Activated naive CD8-positive, alpha-beta T cell treated with anti-CD3 and anti-CD28 coated beads, Interleukin-2, amount 50 U/mL, for 24 hours (primary cell): ENCODE data around the gene CPA5.
"Not testable (repeated sequence)": the region's sequence is repeated elsewhere in the genome, so short reads cannot be mapped to it uniquely, and the experiment has no call there.

ENCODE experiments used
- ATAC-seq: fragments of 150-1000 bp; cut with Tn5 transposase; one replicate; pipeline ENCODE4 v1.10.0; 2021
- DNase-seq: peaks from one replicate; pipeline ENCODE4 v3.0.0; 2021
- H3K27ac Mint-ChIP-seq: one replicate; pipeline ENCODE4 v1.8.0; 2021; ENCODE audit warnings: mild to moderate bottlenecking, mixed read lengths
- H3K27me3 Mint-ChIP-seq: one replicate; pipeline ENCODE4 v1.8.0; 2021; ENCODE audit warnings: mixed read lengths
- H3K36me3 Mint-ChIP-seq: one replicate; pipeline ENCODE4 v1.8.0; 2021; ENCODE audit warnings: low read depth, mixed read lengths
- H3K4me1 Mint-ChIP-seq: one replicate; pipeline ENCODE4 v1.8.0; 2021; ENCODE audit warnings: mixed read lengths
- H3K4me3 Mint-ChIP-seq: one replicate; pipeline ENCODE4 v1.8.0; 2021; ENCODE audit warnings: mild to moderate bottlenecking, moderate library complexity, mixed read lengths
- H3K9me3 Mint-ChIP-seq: one replicate; pipeline ENCODE4 v1.8.0; 2021; ENCODE audit warnings: mixed read lengths

CPA5 gene

DNA sequence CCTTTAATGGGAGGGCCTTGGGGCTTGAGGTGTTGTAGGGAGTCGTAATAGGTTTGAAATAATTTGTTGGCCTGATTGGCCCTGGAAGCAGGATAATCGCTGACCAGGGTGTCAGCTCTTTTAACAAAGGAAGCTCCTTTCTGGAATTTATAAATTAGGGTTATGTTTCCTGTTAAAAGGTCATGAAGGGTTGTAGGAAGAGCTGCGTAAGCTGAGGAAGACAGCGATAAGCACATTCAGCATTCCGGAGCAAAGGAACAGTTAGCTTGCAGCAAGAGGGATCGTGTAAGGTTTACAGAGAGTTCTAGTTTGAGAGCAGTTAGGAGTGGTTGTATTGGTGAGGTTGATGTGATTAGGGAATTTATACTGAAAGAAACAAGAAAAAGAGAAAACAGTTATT is 30.3 kb upstream of the CPA5 start:
- H3K4me3 Mint-ChIP-seq, result no peak overlapping the region
- no peak overlapping the region for H3K27ac Mint-ChIP-seq
- ATAC-seq (no peak), DNase-seq (no peak)
- H3K4me1 Mint-ChIP-seq, result no peaks in the 10 kb centered on the region
- H3K9me3 Mint-ChIP-seq, result no peaks in the 10 kb centered on the region
- peaks cover 2% of the 10 kb centered on the region for H3K27me3 Mint-ChIP-seq
- no peaks in the 10 kb centered on the region for H3K36me3 Mint-ChIP-seq

DNA sequence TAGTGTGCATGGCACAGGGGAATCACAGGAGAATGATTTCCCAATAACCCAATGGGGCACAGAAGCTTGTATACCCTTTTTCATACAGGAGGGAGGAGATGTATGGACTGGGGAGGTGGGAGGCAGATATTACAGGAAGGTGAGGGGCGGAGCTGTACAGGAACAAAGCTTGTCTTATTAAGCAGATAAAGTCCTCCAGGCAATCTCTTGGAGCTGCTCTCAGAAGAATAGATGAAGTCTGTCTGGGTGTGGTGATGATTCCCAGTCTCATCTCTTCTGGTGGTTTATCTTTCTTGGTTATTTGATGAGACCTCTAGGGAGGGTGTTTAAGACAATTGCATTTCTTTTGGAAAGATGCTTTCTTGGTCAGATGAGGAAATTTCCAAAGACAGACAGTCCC is 25.1 kb upstream of the CPA5 start:
- Mint-ChIP-seq H3K27ac (no peak overlapping the region), H3K4me3 (no peak overlapping the region), H3K27me3 (peaks cover 2% of the 10 kb centered on the region), H3K4me1 (no peaks in the 10 kb centered on the region), H3K9me3 (no peaks in the 10 kb centered on the region), H3K36me3 (no peaks in the 10 kb centered on the region)
- ATAC-seq, result no peak
- DNase-seq, result no peak

DNA sequence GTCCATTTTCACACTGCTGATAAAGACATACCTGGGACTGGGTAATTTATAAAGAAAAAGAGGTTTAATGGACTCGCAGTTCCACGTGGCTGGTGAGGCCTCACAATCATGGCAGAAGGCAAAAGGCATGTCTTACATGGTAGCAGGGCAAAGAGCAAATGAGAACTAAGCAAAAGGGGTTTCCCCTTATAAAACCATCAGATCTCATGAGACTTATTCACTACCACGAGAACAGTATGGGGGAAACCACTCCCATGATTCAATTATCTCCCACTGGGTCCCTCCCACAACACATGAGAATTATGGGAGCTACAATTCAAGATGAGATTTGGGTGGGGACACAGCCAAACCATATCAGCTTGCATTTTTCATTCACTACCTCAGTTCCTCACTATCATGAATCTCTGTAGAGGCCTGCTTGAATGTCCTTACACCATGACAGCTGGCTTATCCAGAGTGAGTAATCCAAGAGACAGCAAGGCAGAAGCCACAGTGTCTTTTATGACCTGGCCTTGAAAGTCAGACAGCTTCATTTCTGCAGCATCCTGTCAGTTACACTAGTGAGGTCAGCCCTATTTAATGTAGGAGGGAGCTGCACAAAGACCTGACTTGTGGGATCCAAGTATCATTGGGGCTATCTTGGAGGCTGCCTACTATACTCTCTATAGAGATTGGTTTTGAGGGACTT is 22.9 kb upstream of the CPA5 start:
- DNase-seq, ATAC-seq: not testable (repeated sequence)

DNA sequence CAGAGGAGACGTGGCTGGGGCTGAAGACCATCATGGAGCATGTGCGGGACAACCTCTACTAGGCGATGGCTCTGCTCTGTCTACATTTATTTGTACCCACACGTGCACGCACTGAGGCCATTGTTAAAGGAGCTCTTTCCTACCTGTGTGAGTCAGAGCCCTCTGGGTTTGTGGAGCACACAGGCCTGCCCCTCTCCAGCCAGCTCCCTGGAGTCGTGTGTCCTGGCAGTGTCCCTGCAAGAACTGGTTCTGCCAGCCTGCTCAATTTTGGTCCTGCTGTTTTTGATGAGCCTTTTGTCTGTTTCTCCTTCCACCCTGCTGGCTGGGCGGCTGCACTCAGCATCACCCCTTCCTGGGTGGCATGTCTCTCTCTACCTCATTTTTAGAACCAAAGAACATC is 22.0 kb upstream of the CPA5 start:
- H3K4me1 Mint-ChIP-seq, result no peaks in the 10 kb centered on the region
- H3K27me3 Mint-ChIP-seq, result peaks cover 1% of the 10 kb centered on the region
- ATAC-seq (no peak), DNase-seq (no peak)
- H3K4me3 Mint-ChIP-seq, result no peak overlapping the region
- no peak overlapping the region for H3K27ac Mint-ChIP-seq
- no peaks in the 10 kb centered on the region for H3K36me3 Mint-ChIP-seq
- H3K9me3 Mint-ChIP-seq, result no peaks in the 10 kb centered on the region

More for the DNA sequence above, 22.9 kb upstream of the CPA5 start:
- H3K27ac Mint-ChIP-seq, H3K4me1 Mint-ChIP-seq, H3K9me3 Mint-ChIP-seq, H3K36me3 Mint-ChIP-seq, H3K4me3 Mint-ChIP-seq, H3K27me3 Mint-ChIP-seq: not testable (repeated sequence)

DNA sequence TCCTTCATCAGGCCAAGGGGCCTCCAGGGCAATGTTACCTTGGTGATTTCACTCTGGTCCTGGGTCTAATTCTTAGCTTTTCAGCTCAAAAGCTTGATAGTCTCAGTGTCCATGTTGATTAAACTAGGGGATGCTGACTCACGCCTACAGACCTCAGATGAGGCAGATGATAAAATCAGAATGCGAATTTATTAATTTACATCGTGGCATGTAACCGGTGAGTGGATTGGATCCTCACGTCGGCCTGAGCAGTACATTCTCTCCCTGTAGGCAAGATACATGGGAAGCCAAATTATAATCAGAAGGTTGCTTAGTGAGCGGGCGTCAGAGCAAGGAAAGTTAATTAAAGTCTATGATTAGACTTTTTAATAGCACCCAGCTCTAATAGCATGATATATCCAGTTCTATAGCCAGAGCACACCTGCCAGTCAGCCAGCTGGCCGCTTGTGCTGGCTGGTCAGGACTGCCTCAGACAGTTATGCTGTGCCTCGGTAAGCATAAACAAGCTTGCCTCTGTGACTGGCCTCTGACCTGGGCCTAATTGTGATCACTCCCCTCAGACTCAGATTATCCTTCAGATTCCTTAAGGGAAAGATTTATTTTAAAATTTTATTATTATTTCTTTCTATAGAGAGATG is 20.2 kb upstream of the CPA5 start:
- Mint-ChIP-seq H3K27me3 (no peaks in the 10 kb centered on the region), H3K36me3 (no peaks in the 10 kb centered on the region), H3K9me3 (no peaks in the 10 kb centered on the region), H3K4me1 (no peaks in the 10 kb centered on the region), H3K27ac (no peak overlapping the region), H3K4me3 (no peak overlapping the region)
- no peak for DNase-seq
- ATAC-seq, result no peak

DNA sequence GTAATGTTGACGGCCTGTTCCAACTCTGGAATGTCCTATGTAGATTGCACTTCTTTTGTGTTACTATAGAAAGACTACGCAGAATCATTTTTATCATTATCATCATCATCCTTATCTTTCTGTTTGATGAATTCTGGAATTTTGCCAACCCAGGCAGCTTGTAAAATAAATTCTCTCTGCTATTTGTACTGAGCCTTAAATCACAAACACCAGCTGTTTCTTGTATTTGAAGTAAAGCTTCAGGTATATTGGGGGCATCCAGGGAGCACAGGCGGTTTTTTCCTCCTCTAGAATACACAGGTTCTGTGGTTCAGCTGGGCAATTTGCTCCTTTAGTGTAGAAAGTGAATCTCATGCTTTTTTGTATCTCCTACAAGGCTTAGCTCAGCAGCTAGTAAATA is 14.9 kb upstream of the CPA5 start:
- no peaks in the 10 kb centered on the region for H3K4me1 Mint-ChIP-seq

DNA sequence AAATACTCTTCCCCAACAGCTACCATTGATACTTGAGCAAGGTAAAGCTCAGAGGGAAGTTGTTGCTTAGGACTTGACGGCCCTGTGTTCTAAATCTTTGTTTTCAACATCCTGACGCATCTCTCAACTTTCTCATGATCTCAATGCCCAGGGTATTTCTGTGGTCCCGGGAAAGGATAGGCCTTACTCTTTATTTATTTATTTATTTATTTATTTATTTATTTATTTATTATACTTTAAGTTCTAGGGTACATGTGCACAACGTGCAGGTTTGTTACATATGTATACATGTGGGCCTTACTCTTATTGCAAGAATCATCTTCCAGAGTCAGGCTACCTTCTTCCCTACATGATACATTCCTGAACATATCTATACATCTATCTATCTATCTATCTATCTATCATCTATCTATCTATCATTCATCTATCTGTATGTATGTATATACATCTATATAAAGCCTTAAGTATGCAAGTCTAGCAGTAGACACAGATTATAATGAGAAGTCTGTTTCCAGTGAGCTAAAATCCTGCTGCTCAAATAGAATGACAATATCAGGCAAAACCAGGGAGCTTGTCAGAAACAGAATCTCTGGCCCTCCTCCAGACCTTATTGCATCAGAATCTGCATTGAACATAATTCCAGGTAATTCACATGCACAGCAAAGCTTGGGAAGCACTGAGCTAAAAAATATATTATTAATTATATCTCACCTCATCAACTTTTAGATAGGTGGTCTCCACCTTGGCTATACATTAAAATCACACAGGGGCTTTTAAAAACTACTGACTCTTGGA is 12.2 kb upstream of the CPA5 start:
- H3K27me3 Mint-ChIP-seq, result no peaks in the 10 kb centered on the region
- H3K4me1 Mint-ChIP-seq, result no peaks in the 10 kb centered on the region
- no peaks in the 10 kb centered on the region for H3K9me3 Mint-ChIP-seq
- no peak overlapping the region for H3K27ac Mint-ChIP-seq
- ATAC-seq, result no peak
- no peak overlapping the region for H3K4me3 Mint-ChIP-seq
- H3K36me3 Mint-ChIP-seq, result no peaks in the 10 kb centered on the region
- no peak for DNase-seq

More for the DNA sequence above, 14.9 kb upstream of the CPA5 start:
- H3K27ac Mint-ChIP-seq, result no peak overlapping the region
- no peaks in the 10 kb centered on the region for H3K9me3 Mint-ChIP-seq
- DNase-seq, result no peak
- H3K36me3 Mint-ChIP-seq, result no peaks in the 10 kb centered on the region
- no peak overlapping the region for H3K4me3 Mint-ChIP-seq
- no peak for ATAC-seq
- no peaks in the 10 kb centered on the region for H3K27me3 Mint-ChIP-seq

DNA sequence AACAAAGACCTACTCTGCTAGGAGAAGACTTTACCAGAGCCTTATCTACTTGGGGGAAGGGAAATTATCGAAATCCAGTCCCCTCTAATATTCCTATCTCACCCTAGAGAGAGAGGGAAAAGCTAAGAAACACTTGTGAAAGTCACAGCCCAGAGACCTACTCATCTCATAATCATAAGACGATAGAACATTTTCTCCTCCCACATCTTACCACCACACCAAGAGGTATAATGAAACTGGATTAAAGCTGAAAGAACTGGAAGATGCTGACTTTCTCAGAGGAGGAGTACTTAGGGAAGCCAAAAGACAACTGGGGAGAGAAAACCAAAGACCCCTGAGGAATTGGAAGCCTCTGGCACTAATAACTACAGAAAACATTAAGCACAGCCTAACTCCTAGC is 10.8 kb upstream of the CPA5 start:
- Mint-ChIP-seq H3K27ac (no peak overlapping the region), H3K4me3 (no peak overlapping the region), H3K4me1 (no peaks in the 10 kb centered on the region), H3K27me3 (no peaks in the 10 kb centered on the region), H3K9me3 (no peaks in the 10 kb centered on the region), H3K36me3 (no peaks in the 10 kb centered on the region)
- no peak for DNase-seq
- ATAC-seq, result no peak

DNA sequence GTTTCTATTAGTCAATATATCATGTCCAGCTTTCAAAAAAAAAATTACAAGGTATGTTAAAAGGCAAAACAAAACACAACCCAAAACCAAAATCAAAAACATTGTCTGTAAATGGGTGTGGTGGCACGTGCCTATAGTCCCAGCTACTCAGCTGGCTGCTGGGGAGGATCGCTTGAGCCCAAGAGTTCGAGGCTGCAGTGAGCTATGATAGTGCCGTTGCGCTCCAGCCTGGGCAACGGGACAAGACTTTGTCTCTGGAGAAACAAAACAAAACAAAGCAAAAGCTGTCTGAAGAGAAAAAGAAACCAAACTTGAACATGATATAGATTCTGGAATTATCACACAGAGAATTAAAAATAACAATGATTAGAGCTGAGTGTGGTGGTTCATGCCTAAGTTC is 10.3 kb upstream of the CPA5 start:
- no peaks in the 10 kb centered on the region for H3K27me3 Mint-ChIP-seq
- no peak overlapping the region for H3K27ac Mint-ChIP-seq
- no peaks in the 10 kb centered on the region for H3K9me3 Mint-ChIP-seq
- H3K4me3 Mint-ChIP-seq, result no peak overlapping the region
- ATAC-seq (no peak), DNase-seq (no peak)
- no peaks in the 10 kb centered on the region for H3K4me1 Mint-ChIP-seq
- no peaks in the 10 kb centered on the region for H3K36me3 Mint-ChIP-seq

DNA sequence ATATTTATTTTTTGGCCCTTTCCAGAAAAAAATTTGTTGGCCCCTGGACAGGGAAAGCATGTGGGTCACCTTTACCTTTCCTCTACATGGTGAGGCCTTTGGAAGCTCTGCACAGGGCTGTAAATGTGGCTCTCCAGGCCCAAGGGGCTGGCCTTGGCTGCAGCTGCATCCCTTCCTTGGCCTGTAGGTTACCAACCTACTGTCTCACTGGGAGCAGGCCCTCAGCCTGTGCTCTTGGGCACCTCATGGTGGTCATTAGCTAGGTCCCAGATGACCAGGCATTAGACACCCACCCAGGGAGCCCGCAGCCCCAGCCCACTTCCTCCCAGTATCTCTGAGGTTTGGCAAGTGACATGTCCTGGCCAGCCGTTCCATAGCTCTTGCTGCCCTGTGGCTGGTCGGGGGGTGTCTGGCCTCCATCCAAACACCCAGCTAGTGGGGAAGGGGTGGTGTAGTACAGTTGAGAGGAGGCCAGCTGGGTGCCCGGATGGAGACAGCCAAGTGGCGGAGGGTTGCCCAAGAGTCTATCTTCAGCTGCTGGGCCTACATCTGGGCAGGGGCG is 7.1 kb upstream of the CPA5 start:
- Mint-ChIP-seq H3K4me3 (no peak overlapping the region), H3K27ac (no peak overlapping the region), H3K27me3 (no peaks in the 10 kb centered on the region), H3K36me3 (no peaks in the 10 kb centered on the region), H3K4me1 (no peaks in the 10 kb centered on the region), H3K9me3 (no peaks in the 10 kb centered on the region)
- ATAC-seq (no peak), DNase-seq (no peak)

DNA sequence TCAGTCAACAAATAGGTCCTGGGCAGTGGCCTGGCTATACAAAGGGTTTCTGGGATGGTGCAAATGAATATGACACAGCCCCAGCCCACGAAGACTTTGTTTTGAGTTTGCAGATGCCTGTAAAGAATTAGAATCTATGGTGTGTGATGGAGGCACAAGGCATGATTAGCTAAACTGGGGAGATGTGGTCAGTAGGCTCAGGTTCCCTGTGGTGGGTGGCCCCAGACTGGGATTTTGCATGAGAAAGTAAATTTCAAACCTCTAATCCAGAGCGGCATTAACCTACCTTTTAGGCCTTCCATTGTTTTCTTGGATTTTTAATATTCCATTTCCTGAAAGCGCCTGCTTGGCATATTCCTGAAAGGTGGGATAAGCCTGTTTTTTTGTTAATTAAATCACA is 6.4 kb upstream of the CPA5 start:
- Mint-ChIP-seq H3K27me3 (no peaks in the 10 kb centered on the region), H3K4me3 (no peak overlapping the region), H3K4me1 (no peaks in the 10 kb centered on the region), H3K27ac (no peak overlapping the region), H3K36me3 (no peaks in the 10 kb centered on the region), H3K9me3 (no peaks in the 10 kb centered on the region)
- DNase-seq, result no peak
- ATAC-seq, result no peak

DNA sequence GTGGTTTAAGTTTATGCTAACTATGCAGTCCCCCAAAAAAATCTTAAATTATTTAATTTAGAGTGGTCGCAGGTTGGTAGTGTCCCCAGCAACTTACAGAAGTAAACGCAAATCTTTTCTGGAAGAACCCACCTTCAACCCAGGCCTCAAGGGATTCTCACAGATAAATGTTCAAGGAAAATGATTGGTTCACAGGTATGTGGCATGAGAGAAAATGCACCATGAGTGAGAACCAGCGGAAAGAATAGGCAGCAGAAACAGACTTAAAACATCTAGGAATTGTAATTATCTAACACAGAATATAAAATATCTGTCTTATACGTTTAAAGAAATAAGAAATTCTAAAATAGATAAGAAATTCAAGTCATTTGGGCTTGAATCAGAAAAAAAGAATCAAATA is 2.7 kb upstream of the CPA5 start:
- H3K36me3 Mint-ChIP-seq, result no peaks in the 10 kb centered on the region
- H3K27ac Mint-ChIP-seq, result no peak overlapping the region
- ATAC-seq (no peak), DNase-seq (no peak)
- no peaks in the 10 kb centered on the region for H3K27me3 Mint-ChIP-seq
- H3K4me3 Mint-ChIP-seq, result no peak overlapping the region
- no peaks in the 10 kb centered on the region for H3K9me3 Mint-ChIP-seq
- no peaks in the 10 kb centered on the region for H3K4me1 Mint-ChIP-seq

DNA sequence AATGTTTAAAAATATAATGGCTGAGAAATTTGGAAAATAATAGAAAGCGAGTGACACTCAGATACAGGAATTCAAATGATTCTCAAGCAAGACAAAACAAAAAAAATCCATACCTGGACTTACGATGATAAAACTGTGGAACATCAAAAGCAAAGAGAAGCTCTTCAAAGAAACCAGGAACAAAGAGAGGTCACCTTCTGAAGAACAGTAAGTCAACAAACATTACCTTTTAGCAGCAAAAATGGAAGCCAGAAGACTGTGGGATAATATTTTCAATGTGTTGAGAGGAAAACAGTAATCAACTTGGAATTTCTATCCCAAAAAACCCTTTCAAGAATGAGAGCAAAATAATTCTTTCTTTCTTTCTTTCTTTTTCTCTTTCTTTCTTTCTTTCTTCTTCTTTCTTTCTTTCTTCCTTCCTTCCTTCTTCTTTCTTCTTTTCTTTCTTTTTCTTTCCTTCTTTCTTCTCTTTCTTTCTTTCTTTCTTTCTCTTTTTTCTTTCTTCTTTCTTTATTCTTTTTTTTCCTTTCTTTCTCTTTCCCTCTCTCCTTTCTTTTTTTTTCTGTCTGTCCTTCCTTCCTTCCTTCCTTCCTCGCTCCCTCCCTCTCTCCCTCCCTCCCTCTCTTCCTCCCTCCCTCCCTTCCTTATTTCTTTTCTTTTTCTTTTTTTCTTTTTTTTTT is 1.8 kb upstream of the CPA5 start:
- Mint-ChIP-seq H3K27me3 (no peaks in the 10 kb centered on the region), H3K4me1 (no peaks in the 10 kb centered on the region), H3K4me3 (no peak overlapping the region)

DNA sequence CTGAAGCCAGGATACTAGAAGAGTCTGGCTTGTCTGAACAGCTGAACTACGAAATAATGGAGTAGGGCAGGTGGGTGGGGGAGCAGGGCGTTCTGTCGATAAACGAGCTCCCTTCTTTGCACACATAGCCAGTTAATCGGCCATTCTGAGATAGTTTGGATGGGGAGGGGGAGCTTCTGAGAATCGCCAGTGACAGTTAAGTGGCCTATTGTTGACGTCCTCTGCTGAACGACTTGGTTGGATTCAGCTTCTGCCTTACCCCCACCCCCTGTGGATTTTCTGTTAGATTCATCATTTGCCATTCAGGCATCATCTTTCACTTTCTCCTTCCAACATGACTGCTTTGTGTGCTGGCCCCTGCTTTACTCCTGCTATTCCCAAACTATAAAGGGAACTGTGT is 520 bp downstream of the CPA5 start:
- ATAC-seq (no peak), DNase-seq (no peak)
- Mint-ChIP-seq H3K4me3 (no peak overlapping the region), H3K27me3 (no peaks in the 10 kb centered on the region), H3K27ac (no peak overlapping the region), H3K4me1 (peaks cover 4% of the 10 kb centered on the region), H3K36me3 (no peaks in the 10 kb centered on the region), H3K9me3 (no peaks in the 10 kb centered on the region)

More for the DNA sequence above, 1.8 kb upstream of the CPA5 start:
- Mint-ChIP-seq H3K27ac (no peak overlapping the region), H3K9me3 (no peaks in the 10 kb centered on the region), H3K36me3 (no peaks in the 10 kb centered on the region)
- ATAC-seq (no peak), DNase-seq (no peak)
